Activated CD4-positive, alpha-beta T cell treated with anti-CD3 and anti-CD28 coated beads, Interleukin-2, amount 10 ng/mL, durations not matched to agents 24 days and 14 days (primary cell): ENCODE results near the gene ZSCAN12. TPM values are rescaled to one million over a fixed set of nuclear protein-coding genes. Genes with fewer than 3 reads are reported as not detected.

ENCODE experiments used
- DNase-seq: peaks from one replicate; pipeline ENCODE4 v3.0.0; 2022
- H3K27ac Mint-ChIP-seq: one replicate; pipeline ENCODE4 v1.8.0; 2022; ENCODE audit warnings: mild to moderate bottlenecking, mixed read lengths
- H3K27me3 Mint-ChIP-seq: one replicate; pipeline ENCODE4 v1.8.0; 2022; ENCODE audit warnings: mixed read lengths
- H3K36me3 Mint-ChIP-seq: one replicate; pipeline ENCODE4 v1.8.0; 2022; ENCODE audit warnings: low read depth, mild to moderate bottlenecking, mixed read lengths
- H3K4me1 Mint-ChIP-seq: one replicate; pipeline ENCODE4 v1.8.0; 2021; ENCODE audit warnings: mixed read lengths
- H3K4me3 Mint-ChIP-seq: one replicate; pipeline ENCODE4 v1.8.0; 2022; ENCODE audit warnings: mild to moderate bottlenecking, moderate library complexity, mixed read lengths
- H3K9me3 Mint-ChIP-seq: one replicate; pipeline ENCODE4 v1.8.0; 2021; ENCODE audit warnings: mixed read lengths
- intact Hi-C: fragments of 100-400 bp; cut with micrococcal nuclease; formaldehyde crosslinking; loops from one replicate; pipeline ENCODE4 v1.15.1; 2023
- total RNA-seq: library from RNA; stranded (reverse); gene quantifications from 2 replicates; pipeline ENCODE4 v1.2.3, GENCODE V29; 2022

ZSCAN12 gene
- total RNA-seq, 1 donor from 2014 or later, result 5.8 TPM

DNA sequence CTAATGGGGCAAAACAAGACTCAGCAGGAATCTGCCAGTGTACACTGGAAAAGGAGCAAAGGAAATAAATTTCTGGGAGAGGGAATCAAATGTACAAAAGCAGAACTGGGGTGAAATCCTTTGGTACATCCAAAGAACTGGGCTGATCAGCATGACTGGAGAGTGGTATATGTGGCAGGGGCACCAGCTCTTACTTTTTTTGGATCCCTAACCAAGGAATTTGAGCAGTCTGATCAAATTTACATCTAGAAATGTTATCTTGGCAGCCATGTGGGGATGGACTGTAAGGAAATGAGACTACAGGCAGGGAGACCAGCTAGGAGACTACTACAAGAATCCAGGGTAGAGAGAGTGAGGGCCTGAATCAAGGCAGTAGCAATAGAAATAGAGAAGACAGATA lies 62.4 kb downstream of the ZSCAN12 start:
- intact Hi-C loops, result loop anchor here (5.0 kb wide), 1 partner anchor 115 kb away; no protein-coding TSS in a partner anchor
- H3K27ac Mint-ChIP-seq, result no peak overlapping the region
- H3K9me3 Mint-ChIP-seq, result peaks cover 13% of the 10 kb centered on the region
- H3K36me3 Mint-ChIP-seq, result no peaks in the 10 kb centered on the region
- peaks cover 3% of the 10 kb centered on the region for H3K4me1 Mint-ChIP-seq
- DNase-seq, result no peak
- no peak overlapping the region for H3K4me3 Mint-ChIP-seq
- peaks cover 4% of the 10 kb centered on the region for H3K27me3 Mint-ChIP-seq

DNA sequence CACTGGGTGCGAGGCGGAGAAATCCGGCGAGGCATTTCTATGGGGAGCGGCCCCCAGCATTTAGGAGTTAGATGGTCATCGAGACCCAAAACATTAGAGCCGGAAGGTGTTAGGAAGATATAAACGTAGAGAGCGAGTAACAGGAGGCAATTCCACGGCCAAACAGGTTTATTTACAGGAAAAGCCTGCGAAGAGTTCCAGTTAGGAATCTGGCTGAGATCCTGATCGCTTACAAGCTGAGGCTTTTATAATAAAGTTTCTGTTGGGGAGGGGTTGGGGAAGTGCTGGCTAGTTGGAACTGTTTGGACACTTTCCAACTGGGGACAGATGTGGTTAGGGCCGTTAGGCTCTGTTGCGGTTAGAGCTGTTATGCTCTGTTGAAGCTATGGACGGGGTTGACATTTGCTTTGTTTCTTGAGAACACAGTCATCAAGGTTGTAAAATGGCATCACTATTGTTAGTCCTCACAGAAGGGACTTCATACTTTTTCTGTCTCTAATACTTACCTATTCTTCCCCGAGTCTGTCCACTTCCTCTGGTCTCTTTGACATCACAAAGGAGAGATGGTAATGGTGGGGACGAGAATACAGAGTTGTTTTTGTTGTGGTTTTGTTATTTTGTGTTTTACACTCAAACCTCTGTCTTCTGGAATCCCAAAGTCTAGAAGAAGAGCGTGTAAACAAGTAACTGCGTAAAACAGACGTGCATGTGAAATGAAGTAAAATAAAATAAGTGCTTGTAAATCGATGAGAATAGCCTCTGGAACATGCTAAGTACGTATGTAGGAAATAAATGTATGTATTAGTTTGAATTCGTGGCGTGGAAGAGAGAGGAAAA lies 63.0 kb downstream of the ZSCAN12 start:
- peak; percentile 69 for DNase-seq
- Mint-ChIP-seq H3K4me3 (no peak overlapping the region), H3K4me1 (peaks cover 3% of the 10 kb centered on the region), H3K27me3 (peaks cover 4% of the 10 kb centered on the region), H3K9me3 (peaks cover 9% of the 10 kb centered on the region), H3K36me3 (no peaks in the 10 kb centered on the region), H3K27ac (no peak overlapping the region)
- intact Hi-C loops, result loop anchor here (1.0 to 5.0 kb wide), 2 partner anchors 13 to 114 kb away; partner anchors contain the start of gene ZKSCAN3

DNA sequence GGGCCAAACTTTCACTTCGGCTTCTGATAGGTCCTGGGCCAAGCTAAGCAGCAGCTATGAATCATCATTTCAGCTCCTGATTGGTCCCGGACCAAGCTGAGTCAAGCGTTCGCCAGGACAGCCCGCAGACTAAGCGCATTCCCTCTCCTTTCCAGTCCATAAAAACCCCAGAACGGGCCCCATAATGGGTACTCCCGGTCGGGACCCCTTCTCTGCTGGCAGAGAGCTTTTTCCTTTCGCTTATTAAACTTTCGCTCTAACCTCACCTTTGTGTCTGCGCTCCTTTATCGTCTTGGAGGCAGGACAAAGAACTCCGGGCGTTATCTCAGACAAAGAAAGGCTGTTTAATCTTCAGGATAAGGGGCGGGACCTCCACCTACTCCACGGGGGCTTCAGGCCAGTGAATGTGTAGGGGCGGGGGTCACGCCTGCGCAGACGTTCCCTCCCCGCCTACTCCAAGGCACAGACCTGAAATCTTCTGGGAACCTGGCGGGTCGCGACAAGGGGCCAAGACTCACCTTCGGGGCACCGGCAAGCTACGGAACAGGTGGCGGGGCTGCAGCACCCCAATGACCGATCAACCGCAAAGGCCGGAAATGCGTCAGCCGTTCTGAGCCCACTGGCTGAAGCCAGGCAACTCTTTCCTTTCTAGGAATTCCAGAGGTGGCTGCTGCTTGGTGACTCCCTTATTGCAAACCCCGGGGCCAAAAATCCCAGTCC lies 63.8 kb downstream of the ZSCAN12 start, which contains the start of gene ZSCAN31:
Gene ZSCAN31 (minus strand): TSS at position 585 of the 720 bp plus-strand sequence. CDS start 6,465 bp downstream, outside the sequence.
- peaks cover 3% of the 10 kb centered on the region for H3K4me1 Mint-ChIP-seq
- peaks cover 7% of the 10 kb centered on the region for H3K9me3 Mint-ChIP-seq
- H3K27ac Mint-ChIP-seq, result no peak within 1 kb of the TSS
- H3K4me3 Mint-ChIP-seq, result no peak within 1 kb of the TSS
- no peaks in the 10 kb centered on the region for H3K36me3 Mint-ChIP-seq
- peaks cover 4% of the 10 kb centered on the region for H3K27me3 Mint-ChIP-seq
- intact Hi-C loops, result loop anchor here (1.0 to 5.0 kb wide), 2 partner anchors 14 to 113 kb away; partner anchors contain the start of gene ZKSCAN3
- DNase-seq, result peak; percentile 89

DNA sequence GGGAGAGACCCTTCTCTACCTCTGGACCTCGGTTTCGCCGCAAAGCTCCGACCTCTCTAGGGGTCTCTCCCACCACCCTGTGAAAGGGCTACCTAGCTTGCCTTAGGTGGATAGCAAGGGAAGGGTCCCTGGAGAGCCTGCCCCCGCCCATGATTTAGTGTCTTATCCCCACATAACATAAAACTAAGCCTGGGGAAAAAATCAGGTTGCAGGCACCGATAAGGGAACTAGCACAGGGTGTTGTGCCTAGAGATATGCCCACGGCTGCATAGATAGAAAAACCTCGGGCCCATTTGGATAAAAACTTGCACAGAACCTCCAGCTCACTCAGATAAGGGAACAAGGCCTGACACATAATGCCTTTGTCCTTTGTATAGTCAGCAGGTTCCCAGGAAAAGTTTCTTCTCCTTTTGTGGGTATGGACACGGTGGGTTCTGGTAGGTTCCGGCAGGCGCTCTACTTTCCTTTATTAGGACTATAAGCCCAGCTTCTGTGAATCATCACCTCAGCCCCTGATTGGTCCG lies 64.4 kb downstream of the ZSCAN12 start:
- peaks cover 4% of the 10 kb centered on the region for H3K27me3 Mint-ChIP-seq
- peaks cover 3% of the 10 kb centered on the region for H3K4me1 Mint-ChIP-seq

DNA sequence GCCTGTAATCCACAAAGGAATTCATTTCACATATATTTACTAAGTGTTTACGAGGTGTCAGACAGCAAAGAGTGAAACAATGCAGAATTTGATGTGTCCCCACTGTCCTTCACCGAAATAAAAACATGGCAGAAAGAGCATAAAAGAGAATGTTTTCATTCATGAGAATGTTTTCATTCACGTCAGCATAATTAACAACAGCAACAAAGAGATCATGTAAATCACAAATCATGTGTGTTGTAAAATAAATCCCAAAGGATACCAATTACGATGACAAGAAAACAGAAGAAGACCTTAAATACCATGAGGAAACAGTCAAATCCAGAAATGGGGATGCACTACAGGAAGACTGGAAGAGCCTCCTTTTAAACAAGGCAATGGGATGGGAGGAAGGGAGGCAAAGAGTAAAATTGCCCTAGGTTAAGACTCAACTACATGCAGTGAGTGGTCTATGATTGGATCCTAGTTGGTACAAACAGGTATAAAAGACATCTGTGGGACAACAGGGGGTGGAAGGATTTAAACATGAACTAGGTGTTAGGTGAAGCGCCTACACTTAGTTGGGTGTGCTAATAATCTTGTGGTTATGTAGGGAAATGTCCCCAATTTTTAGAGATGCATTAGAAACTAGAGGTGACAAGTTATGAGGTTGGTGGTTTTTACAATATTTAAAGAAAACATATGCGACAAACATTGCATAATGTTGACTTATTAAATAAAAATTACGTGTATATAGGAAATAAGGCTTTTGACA lies 65.1 kb downstream of the ZSCAN12 start:
- Mint-ChIP-seq H3K4me1 (peaks cover 3% of the 10 kb centered on the region), H3K9me3 (peaks cover 9% of the 10 kb centered on the region), H3K4me3 (no peak overlapping the region), H3K36me3 (no peaks in the 10 kb centered on the region), H3K27ac (no peak overlapping the region), H3K27me3 (peaks cover 4% of the 10 kb centered on the region)
- intact Hi-C loops, result loop anchor here (5.0 kb wide), 1 partner anchor 112 kb away; no protein-coding TSS in a partner anchor
- DNase-seq, result no peak

More for the DNA sequence above, 64.4 kb downstream of the ZSCAN12 start:
- intact Hi-C loops, result loop anchor here (5.0 kb wide), 1 partner anchor 113 kb away; no protein-coding TSS in a partner anchor
- no peak overlapping the region for H3K4me3 Mint-ChIP-seq
- no peak overlapping the region for H3K27ac Mint-ChIP-seq
- no peak for DNase-seq
- peaks cover 5% of the 10 kb centered on the region for H3K9me3 Mint-ChIP-seq
- no peaks in the 10 kb centered on the region for H3K36me3 Mint-ChIP-seq

DNA sequence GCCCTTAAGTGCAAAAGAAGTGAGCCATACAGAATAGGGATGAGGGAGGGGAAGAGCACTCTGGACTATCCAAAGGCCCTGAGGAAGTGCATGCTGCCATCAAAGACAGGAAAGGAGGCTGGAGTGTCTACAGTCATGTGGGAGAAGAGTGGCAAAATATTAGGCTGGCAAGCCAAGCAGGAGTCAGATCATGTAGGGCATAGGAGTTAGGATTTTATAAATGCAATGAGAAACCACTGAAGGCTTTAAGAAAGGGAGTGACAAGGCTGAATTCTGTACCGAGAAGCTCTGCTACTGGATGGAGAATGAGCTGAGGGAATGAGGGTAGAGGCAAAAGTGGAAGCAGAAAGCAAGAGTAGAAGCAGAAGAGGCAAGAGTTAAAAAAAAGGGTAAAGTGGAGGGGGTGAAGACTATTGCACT lies 65.9 kb downstream of the ZSCAN12 start:
- H3K27ac Mint-ChIP-seq, result no peak overlapping the region

DNA sequence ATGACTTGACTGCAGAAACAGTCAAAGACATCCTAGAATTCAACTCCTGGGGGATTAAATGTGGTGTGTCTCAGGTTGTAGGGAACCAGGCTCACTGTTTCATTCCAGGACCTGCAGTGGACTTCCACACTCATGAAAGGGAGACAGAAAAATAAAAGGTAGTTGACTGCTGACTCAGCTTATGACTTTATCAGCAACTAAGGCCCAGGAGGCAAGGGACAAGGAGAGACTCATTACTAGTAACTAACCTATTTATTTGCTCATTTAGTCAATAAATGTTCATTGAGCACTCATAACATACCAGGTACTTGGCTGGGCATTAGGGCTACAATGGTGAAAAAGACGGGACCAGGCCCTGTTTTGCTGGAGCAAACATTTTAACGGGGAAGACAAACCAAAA lies 66.5 kb downstream of the ZSCAN12 start:
- peaks cover 17% of the 10 kb centered on the region for H3K9me3 Mint-ChIP-seq
- H3K36me3 Mint-ChIP-seq, result peaks cover 3% of the 10 kb centered on the region
- H3K4me1 Mint-ChIP-seq, result peaks cover 3% of the 10 kb centered on the region
- H3K27ac Mint-ChIP-seq, result no peak overlapping the region
- H3K27me3 Mint-ChIP-seq, result peaks cover 4% of the 10 kb centered on the region
- no peak for DNase-seq
- H3K4me3 Mint-ChIP-seq, result no peak overlapping the region
- intact Hi-C loops, result no loop called here

More for the DNA sequence above, 65.9 kb downstream of the ZSCAN12 start:
- peaks cover 17% of the 10 kb centered on the region for H3K9me3 Mint-ChIP-seq
- intact Hi-C loops, result no loop called here
- peaks cover 3% of the 10 kb centered on the region for H3K4me1 Mint-ChIP-seq
- H3K36me3 Mint-ChIP-seq, result peaks cover 3% of the 10 kb centered on the region
- no peak for DNase-seq
- H3K4me3 Mint-ChIP-seq, result no peak overlapping the region
- peaks cover 4% of the 10 kb centered on the region for H3K27me3 Mint-ChIP-seq

DNA sequence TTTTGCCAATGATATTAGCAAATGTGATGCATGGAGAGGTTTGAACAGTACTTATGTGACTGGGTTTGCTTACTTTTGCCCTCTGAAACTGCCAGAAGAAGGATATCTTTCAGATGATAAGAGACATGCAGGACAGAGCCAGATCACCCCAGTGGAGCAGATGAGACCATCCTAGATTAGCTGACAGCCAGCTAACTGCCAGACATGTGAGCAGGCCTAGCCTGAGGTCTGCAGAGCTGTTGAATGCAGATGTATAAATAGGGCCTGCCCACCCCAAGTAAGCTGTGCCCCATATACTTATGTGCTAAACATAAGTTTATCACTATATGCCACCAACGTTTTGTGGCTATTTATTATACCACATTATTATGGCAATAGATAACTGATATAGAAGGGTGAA lies 69.5 kb downstream of the ZSCAN12 start:
- peaks cover 30% of the 10 kb centered on the region for H3K9me3 Mint-ChIP-seq
- peaks cover 3% of the 10 kb centered on the region for H3K4me1 Mint-ChIP-seq

More for the DNA sequence above, 69.5 kb downstream of the ZSCAN12 start:
- Mint-ChIP-seq H3K4me3 (no peak overlapping the region), H3K27ac (no peak overlapping the region), H3K36me3 (peaks cover 8% of the 10 kb centered on the region), H3K27me3 (peaks cover 4% of the 10 kb centered on the region)
- intact Hi-C loops, result no loop called here
- DNase-seq, result no peak

Other genes with a start within 250 kb of the ZSCAN12 start
- gene ZSCAN9, start 174.5 kb downstream of the ZSCAN12 start, total RNA-seq, result 5.2 and 6.3 TPM in 2 replicates
- gene ZKSCAN4, start 147.5 kb downstream of the ZSCAN12 start, total RNA-seq, result 3.8 and 4.9 TPM in 2 replicates
- gene NKAPL, start 140.4 kb downstream of the ZSCAN12 start, total RNA-seq, result not detected in 2 replicates
- 5.9 and 7.7 TPM in 2 replicates for gene ZSCAN26, start 132.6 kb downstream of the ZSCAN12 start, total RNA-seq
- 1.8 and 2.5 TPM in 2 replicates for gene PGBD1, start 118.2 kb downstream of the ZSCAN12 start, total RNA-seq
- gene ZSCAN31, start 63.6 kb downstream of the ZSCAN12 start, total RNA-seq, result 0.54 and 0.79 TPM in 2 replicates
- gene ZKSCAN3, start 49.8 kb downstream of the ZSCAN12 start, total RNA-seq, result 2.7 and 2.9 TPM in 2 replicates
- 1.2 and 2.8 TPM in 2 replicates for gene ZSCAN23, start 43.7 kb upstream of the ZSCAN12 start, total RNA-seq
- not detected in 2 replicates for gene GPX6, start 116.0 kb upstream of the ZSCAN12 start, total RNA-seq
- gene GPX5, start 126.1 kb upstream of the ZSCAN12 start, total RNA-seq, result not detected in 2 replicates